Left ventricle myocardium inferior (tissue), 1 donor: ENCODE data around the gene LRRC8D. TPM values are rescaled to one million over a fixed set of nuclear protein-coding genes. Genes with fewer than 3 reads are reported as not detected.

Experiments used
- DNase-seq: peaks from one replicate; pipeline ENCODE4 v3.0.0-alpha.2; 2020
- H3K27ac ChIP-seq: fragments of 200-600 bp; replicated peaks from 2 replicates; pipeline ENCODE4 v1.8.0; 2021
- H3K27me3 ChIP-seq: fragments of 200-600 bp; 2 replicates; pipeline ENCODE4 v1.8.0; 2021; ENCODE audit warnings: low read depth
- H3K36me3 ChIP-seq: fragments of 200-600 bp; 2 replicates; pipeline ENCODE4 v1.8.0; 2021
- H3K4me1 ChIP-seq: fragments of 200-600 bp; 2 replicates; pipeline ENCODE4 v1.8.0; 2021
- H3K4me3 ChIP-seq: fragments of 200-600 bp; 2 replicates; pipeline ENCODE4 v1.8.0; 2021; ENCODE audit warnings: mild to moderate bottlenecking, moderate library complexity
- H3K9me3 ChIP-seq: fragments of 200-600 bp; replicated peaks from 2 replicates; pipeline ENCODE4 v1.8.0; 2021
- CTCF ChIP-seq: fragments of 200-600 bp; IDR thresholded peaks from 2 replicates; pipeline ENCODE4 v1.8.0; 2021; ENCODE audit warnings: antibody characterized with exemption, mild to moderate bottlenecking, borderline replicate concordance
- intact Hi-C: fragments of 100-400 bp; cut with micrococcal nuclease; formaldehyde crosslinking; loops from one replicate; pipeline ENCODE4 v1.11.0; 2022
- total RNA-seq: library from RNA; stranded (reverse); fragmentation: NEBNext Ultra II Directional; extraction: Animal tissue kit (Norgen Biotek cat#: 25700); gene quantifications from one replicate; pipeline ENCODE4 v1.2.1, GENCODE V29; 2021
- donor health status: DM: no; HTN: yes; CAD: no; lungs with severe emphysema.

Gene LRRC8D
- total RNA-seq, 1 donor from 2014 or later, result 6.4 TPM

GRCh38 chr1:89953929-89954328 lies 133.1 kb downstream of the LRRC8D start:
- no peak overlapping the region for H3K27ac ChIP-seq
- intact Hi-C loops, result no loop called here
- no peaks in the 10 kb centered on the region for H3K9me3 ChIP-seq
- no peaks in the 10 kb centered on the region for H3K27me3 ChIP-seq
- H3K4me1 ChIP-seq, result peaks cover 4% of the 10 kb centered on the region
- no peaks in the 10 kb centered on the region for H3K36me3 ChIP-seq
- DNase-seq, result no peak
- no peak overlapping the region for H3K4me3 ChIP-seq
- no peak for TF ChIP-seq CTCF

DNA sequence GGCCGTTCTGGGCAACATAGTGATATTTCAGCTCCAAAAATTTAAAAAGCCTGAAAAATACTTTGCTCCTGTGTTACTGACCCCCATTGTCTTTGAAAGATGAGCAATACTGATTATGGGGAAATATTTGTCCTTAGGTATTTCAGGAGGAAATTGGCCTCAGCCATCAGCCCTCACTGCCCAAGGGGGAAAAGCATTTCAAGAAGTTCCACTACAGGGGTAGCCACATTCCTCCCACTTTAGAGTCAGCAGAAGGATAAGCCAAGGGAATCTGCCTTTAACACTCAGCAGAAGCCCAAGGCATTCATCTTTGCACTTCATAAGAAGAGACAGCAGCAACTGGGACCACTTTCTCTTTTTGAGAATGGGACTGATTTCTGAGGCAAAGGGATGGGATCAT lies 133.6 kb downstream of the LRRC8D start:
- intact Hi-C loops, result no loop called here
- no peak overlapping the region for H3K4me3 ChIP-seq
- peaks cover 4% of the 10 kb centered on the region for H3K4me1 ChIP-seq
- no peak for DNase-seq
- no peak overlapping the region for H3K27ac ChIP-seq
- H3K9me3 ChIP-seq, result no peaks in the 10 kb centered on the region
- no peaks in the 10 kb centered on the region for H3K27me3 ChIP-seq
- no peaks in the 10 kb centered on the region for H3K36me3 ChIP-seq
- no peak for TF ChIP-seq CTCF

DNA sequence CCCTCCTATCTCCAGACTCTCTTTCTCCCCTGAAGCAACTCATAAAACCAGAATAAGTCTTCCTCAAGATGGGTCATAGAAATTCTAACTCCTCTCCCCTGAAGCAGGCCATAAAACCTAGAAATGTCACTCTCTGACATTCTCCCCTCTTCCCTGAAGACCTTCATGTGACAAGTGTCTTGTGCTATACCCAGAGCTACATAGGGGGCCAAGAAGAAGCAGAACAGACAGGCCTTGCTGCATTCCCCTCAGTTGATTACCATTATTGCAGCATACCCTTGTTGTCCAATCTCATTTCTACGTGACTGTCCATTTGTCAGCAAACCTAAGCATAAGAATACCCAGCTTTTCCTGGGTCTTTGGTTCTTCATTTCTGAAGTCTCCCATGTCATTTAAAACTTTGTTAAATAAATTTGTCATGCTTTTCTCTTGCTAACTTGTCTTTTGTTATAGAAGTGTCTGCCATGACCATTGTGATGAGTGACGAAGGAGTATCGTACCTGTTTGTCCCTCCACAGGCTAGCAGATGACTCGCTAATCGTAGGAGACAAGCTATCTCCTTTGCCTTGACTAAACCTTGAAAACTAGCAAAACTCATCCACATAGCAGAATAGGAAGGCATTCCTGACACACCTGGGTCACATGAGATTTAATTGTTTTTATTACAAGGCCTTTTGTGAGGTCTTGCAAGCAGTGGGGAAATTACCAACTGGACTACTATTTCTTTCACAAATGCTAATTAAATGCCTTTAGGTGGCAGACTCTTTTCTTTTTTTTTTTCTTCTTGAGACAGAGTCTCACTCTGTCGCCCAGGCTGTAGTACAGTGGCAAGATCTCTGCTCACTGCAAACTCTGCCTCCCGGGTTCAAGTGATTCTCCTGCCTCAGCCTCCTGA lies 134.7 kb downstream of the LRRC8D start:
- no peak for TF ChIP-seq CTCF
- DNase-seq, result no peak
- H3K9me3 ChIP-seq, result no peaks in the 10 kb centered on the region
- intact Hi-C loops, result no loop called here
- no peaks in the 10 kb centered on the region for H3K27me3 ChIP-seq
- H3K4me1 ChIP-seq, result peaks cover 4% of the 10 kb centered on the region
- H3K4me3 ChIP-seq, result no peak overlapping the region
- no peaks in the 10 kb centered on the region for H3K36me3 ChIP-seq
- H3K27ac ChIP-seq, result no peak overlapping the region

DNA sequence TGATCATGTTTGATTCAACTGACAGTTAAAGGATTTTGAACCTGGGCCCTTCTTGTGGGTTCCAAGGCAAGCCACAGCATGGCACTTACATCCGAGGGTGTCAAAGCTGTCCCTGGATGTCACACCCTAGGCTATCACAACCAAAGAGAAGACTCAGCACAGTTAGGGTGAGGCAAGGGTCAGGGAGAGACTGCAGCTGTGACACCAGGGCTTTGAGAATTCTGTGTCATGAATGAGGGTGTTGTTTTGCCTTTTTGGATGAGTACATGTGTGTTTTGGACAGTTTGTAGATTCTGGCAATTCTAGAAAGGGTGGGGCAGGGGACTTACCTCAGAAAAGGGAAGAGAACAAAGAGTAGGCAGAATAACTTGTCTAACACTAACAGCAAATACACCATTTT lies 136.3 kb downstream of the LRRC8D start:
- Histone ChIP-seq H3K4me3 (no peak overlapping the region), H3K27me3 (no peaks in the 10 kb centered on the region), H3K4me1 (peaks cover 7% of the 10 kb centered on the region), H3K36me3 (no peaks in the 10 kb centered on the region), H3K9me3 (no peaks in the 10 kb centered on the region), H3K27ac (no peak overlapping the region)
- no peak for TF ChIP-seq CTCF
- intact Hi-C loops, result no loop called here
- no peak for DNase-seq

DNA sequence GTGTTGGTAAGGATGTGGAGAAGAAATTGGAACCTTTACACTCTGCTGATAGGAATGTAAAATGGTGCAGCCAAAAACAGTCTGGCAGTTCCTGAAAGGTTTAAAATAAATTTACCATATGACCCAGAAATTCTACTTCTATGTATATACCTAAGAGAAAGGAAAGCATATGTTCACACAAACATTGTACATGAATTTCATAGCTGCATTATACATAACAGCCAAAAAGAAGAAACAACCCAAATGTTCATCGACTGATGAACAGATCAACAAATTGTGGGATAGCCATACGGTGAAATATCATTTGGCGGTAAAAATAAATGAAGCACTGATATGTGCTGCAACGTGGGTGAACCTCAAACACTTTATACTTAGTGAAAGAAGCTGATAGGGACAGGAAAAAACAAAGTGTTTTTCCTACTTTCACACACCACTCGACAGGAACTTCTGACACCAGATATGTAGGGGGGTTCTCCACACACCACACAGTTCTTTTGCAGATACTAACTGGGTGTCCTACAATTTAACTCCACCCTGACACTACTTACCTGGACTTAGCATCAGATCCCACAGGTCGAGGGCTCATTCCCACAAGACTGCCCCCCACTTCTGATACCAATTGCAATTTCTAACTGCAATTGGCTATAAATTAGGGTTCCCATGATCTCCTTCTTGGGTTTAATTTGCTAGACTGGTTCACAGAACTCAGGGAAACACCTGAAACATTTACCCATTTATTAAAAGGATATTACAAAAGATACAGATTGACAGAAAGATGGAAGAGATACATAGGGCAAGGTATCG lies 138.2 kb downstream of the LRRC8D start:
- no peak overlapping the region for H3K4me3 ChIP-seq
- H3K36me3 ChIP-seq, result no peaks in the 10 kb centered on the region
- no peak overlapping the region for H3K27ac ChIP-seq
- no peak for TF ChIP-seq CTCF
- H3K9me3 ChIP-seq, result no peaks in the 10 kb centered on the region
- DNase-seq, result no peak
- H3K27me3 ChIP-seq, result no peaks in the 10 kb centered on the region
- H3K4me1 ChIP-seq, result peaks cover 5% of the 10 kb centered on the region
- intact Hi-C loops, result no loop called here
